WTC11 (cell line): ENCODE results near the gene APBA3. TPM values are rescaled to one million over a fixed set of nuclear protein-coding genes. Genes with fewer than 3 reads are reported as not detected.
"Not testable (repeated sequence)": the region's sequence is repeated elsewhere in the genome, so short reads cannot be mapped to it uniquely, and the experiment has no call there.

Experiments
- ATAC-seq: fragments of 200-7000 bp; cut with Tn5 transposase; 2 replicates; pipeline ENCODE4 v1.10.0; 2021; ENCODE audit warnings: mild to moderate bottlenecking, moderate library complexity
- CTCF ChIA-PET: fragments of 300-600 bp; sonication (Branson Sonifier 250); formaldehyde crosslinking; loops from one replicate; lab custom pipeline; 2021; ENCODE audit warnings: antibody characterized with exemption; lab: Charles Lee
- POLR2A ChIA-PET: fragments of 350-600 bp; sonication (Branson Sonifier 250); formaldehyde crosslinking; loops from one replicate; lab custom pipeline; 2021; ENCODE audit warnings: antibody characterized with exemption; lab: Charles Lee
- DNase-seq: peaks from one replicate; pipeline ENCODE4 v3.0.0; 2021; ENCODE audit warnings: low spot score
- H3K27ac Mint-ChIP-seq: 2 replicates; pipeline ENCODE4 v1.8.0; 2021; ENCODE audit warnings: mixed read lengths
- H3K27me3 Mint-ChIP-seq: 2 replicates; pipeline ENCODE4 v1.8.0; 2021; ENCODE audit warnings: low read depth, mild to moderate bottlenecking, moderate library complexity, mixed read lengths
- H3K36me3 Mint-ChIP-seq: 2 replicates; pipeline ENCODE4 v1.8.0; 2021; ENCODE audit warnings: mixed read lengths
- H3K4me1 Mint-ChIP-seq: 2 replicates; pipeline ENCODE4 v1.8.0; 2022; ENCODE audit warnings: mixed read lengths
- H3K4me3 Mint-ChIP-seq: 2 replicates; pipeline ENCODE4 v1.8.0; 2021; ENCODE audit warnings: mild to moderate bottlenecking, moderate library complexity, mixed read lengths
- H3K9me3 Mint-ChIP-seq: 2 replicates; pipeline ENCODE4 v1.8.0; 2021; ENCODE audit warnings: mixed read lengths
- CBFB ChIP-seq: sonication (generic); formaldehyde crosslinking; IDR thresholded peaks from 2 replicates; pipeline ENCODE4 v1.8.1; 2022; ENCODE audit warnings: mild to moderate bottlenecking, low read depth, missing genetic modification reagents
- CREB1 ChIP-seq: sonication (generic); formaldehyde crosslinking; IDR thresholded peaks from 2 replicates; pipeline ENCODE4 v1.8.0; 2023; ENCODE audit warnings: mild to moderate bottlenecking, missing genetic modification reagents
- ESRRA ChIP-seq: sonication (generic); formaldehyde crosslinking; IDR thresholded peaks from 2 replicates; pipeline ENCODE4 v1.8.1; 2022; ENCODE audit warnings: mild to moderate bottlenecking, missing genetic modification reagents, borderline replicate concordance
- ETV6 ChIP-seq: sonication (generic); formaldehyde crosslinking; IDR thresholded peaks from 2 replicates; pipeline ENCODE4 v1.8.1; 2022; ENCODE audit warnings: mild to moderate bottlenecking, missing genetic modification reagents
- FOXJ3 ChIP-seq: sonication (generic); formaldehyde crosslinking; IDR thresholded peaks from 2 replicates; pipeline ENCODE4 v1.9.0; 2021; ENCODE audit warnings: missing genetic modification reagents, mild to moderate bottlenecking, borderline replicate concordance
- IRF2 ChIP-seq: sonication (generic); formaldehyde crosslinking; IDR thresholded peaks from 2 replicates; pipeline ENCODE4 v1.8.0; 2022; ENCODE audit warnings: low read depth, missing genetic modification reagents, borderline replicate concordance
- KAT7 ChIP-seq: sonication (generic); formaldehyde crosslinking; IDR thresholded peaks from 2 replicates; pipeline ENCODE4 v1.8.1; 2023; ENCODE audit warnings: missing genetic modification reagents, mild to moderate bottlenecking, borderline replicate concordance
- NFYB ChIP-seq: sonication (generic); formaldehyde crosslinking; conservative IDR thresholded peaks from 2 replicates; pipeline ENCODE4 v1.8.0; 2022; ENCODE audit warnings: low read depth, missing genetic modification reagents
- OVOL2 ChIP-seq: fragments of 250-450 bp; sonication (Bioruptor Pico); IDR thresholded peaks from 2 replicates; pipeline ENCODE4 v1.9.0; 2021; ENCODE audit warnings: mild to moderate bottlenecking, borderline replicate concordance
- RORB ChIP-seq: fragments of 250-450 bp; sonication (Bioruptor Pico); IDR thresholded peaks from 2 replicates; pipeline ENCODE4 v1.9.0; 2021; ENCODE audit warnings: mild to moderate bottlenecking
- SMAD4 ChIP-seq: sonication (generic); formaldehyde crosslinking; IDR thresholded peaks from 2 replicates; pipeline ENCODE4 v1.8.0; 2022; ENCODE audit warnings: mild to moderate bottlenecking, missing genetic modification reagents
- SP1 ChIP-seq: sonication (generic); formaldehyde crosslinking; conservative IDR thresholded peaks from 2 replicates; pipeline ENCODE4 v1.8.1; 2022; ENCODE audit warnings: missing genetic modification reagents
- TP53 ChIP-seq: sonication (generic); formaldehyde crosslinking; IDR thresholded peaks from 2 replicates; pipeline ENCODE4 v1.8.1; 2023; ENCODE audit warnings: mild to moderate bottlenecking, missing genetic modification reagents
- ZBTB21 ChIP-seq: sonication (generic); formaldehyde crosslinking; IDR thresholded peaks from 2 replicates; pipeline ENCODE4 v1.8.1; 2023; ENCODE audit warnings: mild to moderate bottlenecking, missing genetic modification reagents, borderline replicate concordance
- ZNF263 ChIP-seq: sonication (generic); formaldehyde crosslinking; IDR thresholded peaks from 2 replicates; pipeline ENCODE4 v1.8.1; 2022; ENCODE audit warnings: low read depth, mild to moderate bottlenecking, moderate library complexity, missing genetic modification reagents
- ZNF396 ChIP-seq: fragments of 250-450 bp; sonication (Bioruptor Pico); IDR thresholded peaks from 2 replicates; pipeline ENCODE4 v1.8.0; 2021; ENCODE audit warnings: mild to moderate bottlenecking, moderate library complexity, borderline replicate concordance
- ZNF416 ChIP-seq: fragments of 250-450 bp; sonication (Bioruptor Pico); IDR thresholded peaks from 2 replicates; pipeline ENCODE4 v1.9.0; 2021; ENCODE audit warnings: mild to moderate bottlenecking, inconsistent platforms
- ZNF423 ChIP-seq: fragments of 250-450 bp; sonication (Bioruptor Pico); IDR thresholded peaks from 2 replicates; pipeline ENCODE4 v2.1.2; 2022; ENCODE audit warnings: mild to moderate bottlenecking, moderate library complexity
- total RNA-seq: library from RNA; stranded (reverse); gene quantifications from 3 replicates; pipeline ENCODE4 v1.2.3, GENCODE V29; 2021
- TF ChIP-seq, protein P1 (sequence below): sonication (generic); formaldehyde crosslinking; IDR thresholded peaks from 2 replicates; pipeline ENCODE4 v1.8.0; 2022; ENCODE audit warnings: mild to moderate bottlenecking, missing genetic modification reagents
- TF ChIP-seq, protein P2 (sequence below): sonication (generic); formaldehyde crosslinking; IDR thresholded peaks from 2 replicates; pipeline ENCODE4 v1.8.0; 2022; ENCODE audit warnings: mild to moderate bottlenecking, missing genetic modification reagents
- TF ChIP-seq, protein P3 (sequence below): sonication (generic); formaldehyde crosslinking; conservative IDR thresholded peaks from 2 replicates; pipeline ENCODE4 v1.8.1; 2023; ENCODE audit warnings: mild to moderate bottlenecking, low read depth, missing genetic modification reagents, moderate library complexity
- TF ChIP-seq, protein P4 (sequence below): sonication (generic); formaldehyde crosslinking; IDR thresholded peaks from 2 replicates; pipeline ENCODE4 v1.8.1; 2023; ENCODE audit warnings: mild to moderate bottlenecking, missing genetic modification reagents, moderate library complexity
- TF ChIP-seq, protein P5 (sequence below): sonication (generic); formaldehyde crosslinking; IDR thresholded peaks from 2 replicates; pipeline ENCODE4 v1.8.1; 2022; ENCODE audit warnings: missing genetic modification reagents, borderline replicate concordance

APBA3 gene
- total RNA-seq, 1 experiment from 2014 or later = 27.5 TPM

DNA sequence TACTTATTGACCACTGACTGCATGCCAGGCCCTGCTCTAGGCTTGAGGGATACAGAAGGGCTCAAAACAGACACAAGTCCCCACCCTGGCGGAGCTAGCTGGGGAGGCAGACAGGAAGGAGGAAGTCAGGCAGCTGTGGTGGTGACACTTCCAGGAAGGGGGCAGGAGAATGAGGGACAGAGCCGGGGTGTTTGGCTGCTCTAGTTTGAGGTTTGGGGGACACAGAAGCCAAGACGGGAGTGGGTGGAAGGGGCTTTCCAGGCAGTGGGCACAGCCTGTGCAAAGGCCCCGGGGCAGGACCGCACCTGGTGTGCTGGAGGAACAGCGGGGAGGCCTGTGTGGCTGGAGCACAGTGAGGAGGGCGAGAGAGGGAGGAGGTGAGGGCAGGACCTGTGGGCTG is 5.0 kb upstream of the APBA3 start:
- H3K4me1 Mint-ChIP-seq = peaks cover 10% of the 10 kb centered on the region
- no peak overlapping the region for H3K27ac Mint-ChIP-seq
- peaks cover 5% of the 10 kb centered on the region for H3K36me3 Mint-ChIP-seq
- no peaks in the 10 kb centered on the region for H3K9me3 Mint-ChIP-seq
- ATAC-seq (no peak), DNase-seq (no peak)
- no peak for TF ChIP-seq ZNF263 (CRISPR knock-in tag)
- TF ChIP-seq CBFB (CRISPR knock-in tag) = no peak
- no peak for TF ChIP-seq TP53 (CRISPR knock-in tag)
- POLR2A ChIA-PET = no interaction called here
- H3K4me3 Mint-ChIP-seq = no peak overlapping the region
- CTCF ChIA-PET = no interaction called here
- peaks cover 3% of the 10 kb centered on the region; the same call in 1 of the 2 replicates for H3K27me3 Mint-ChIP-seq

DNA sequence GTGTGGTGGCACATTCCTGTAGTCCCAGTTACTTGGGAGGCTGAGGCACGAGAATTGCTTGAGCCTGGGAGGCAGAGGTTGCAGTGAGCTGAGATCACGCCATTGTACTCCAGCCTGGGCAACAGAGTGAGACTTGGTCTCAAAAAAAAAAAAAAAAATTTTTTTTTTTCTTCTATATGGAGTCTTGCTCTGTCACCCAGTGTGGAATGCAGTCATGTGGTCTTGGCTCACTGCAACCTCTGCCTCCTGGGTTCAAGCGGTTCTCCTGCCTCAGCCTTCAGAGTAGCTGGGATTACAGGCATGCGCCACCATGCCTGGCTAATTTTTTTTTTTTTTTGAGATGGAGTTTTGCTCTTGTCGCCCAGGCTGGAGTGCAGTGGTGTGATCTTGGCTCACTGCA is 4.3 kb upstream of the APBA3 start:
- H3K4me1 Mint-ChIP-seq, H3K27ac Mint-ChIP-seq, POLR2A ChIA-PET, CTCF ChIA-PET, ATAC-seq, H3K36me3 Mint-ChIP-seq, H3K4me3 Mint-ChIP-seq, H3K27me3 Mint-ChIP-seq, H3K9me3 Mint-ChIP-seq, DNase-seq: not testable (repeated sequence)

DNA sequence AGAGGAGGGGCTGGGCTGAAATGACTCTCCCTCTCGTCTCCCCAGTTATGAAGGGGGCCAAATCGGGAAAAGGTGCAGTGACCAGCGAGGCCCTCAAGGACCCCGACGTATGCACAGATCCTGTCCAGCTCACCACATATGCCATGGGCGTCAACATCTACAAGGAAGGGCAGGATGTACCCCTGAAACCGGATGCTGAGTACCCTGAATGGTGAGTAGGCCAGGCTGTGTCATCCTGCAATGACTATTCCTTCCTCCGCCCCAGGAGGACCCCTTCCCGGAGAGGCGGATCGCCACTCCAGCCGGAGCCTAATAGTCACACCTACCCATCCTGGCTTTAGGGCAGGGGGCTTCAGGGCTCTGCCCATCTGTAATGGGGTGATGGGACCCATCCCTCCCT is 3.6 kb upstream of the APBA3 start:
- ATAC-seq (no peak), DNase-seq (no peak)
- H3K27ac Mint-ChIP-seq = no peak overlapping the region
- H3K27me3 Mint-ChIP-seq = peaks cover 3% of the 10 kb centered on the region; the same call in 1 of the 2 replicates
- H3K4me1 Mint-ChIP-seq = peaks cover 8% of the 10 kb centered on the region
- no peak overlapping the region for H3K4me3 Mint-ChIP-seq
- CTCF ChIA-PET = no interaction called here
- H3K36me3 Mint-ChIP-seq = peaks cover 5% of the 10 kb centered on the region
- POLR2A ChIA-PET = no interaction called here
- no peaks in the 10 kb centered on the region for H3K9me3 Mint-ChIP-seq
- TF ChIP-seq RORB (CRISPR knock-in tag) (no peak), IRF2 (CRISPR knock-in tag) (no peak), ZBTB21 (CRISPR knock-in tag) (no peak), ESRRA (CRISPR knock-in tag) (no peak), SMAD4 (CRISPR knock-in tag) (no peak), CREB1 (CRISPR knock-in tag) (no peak), KAT7 (CRISPR knock-in tag) (no peak), FOXJ3 (CRISPR knock-in tag) (no peak), ETV6 (no peak), OVOL2 (CRISPR knock-in tag) (no peak), ZNF423 (CRISPR knock-in tag) (no peak), NFYB (CRISPR knock-in tag) (no peak), ZNF416 (no peak), SP1 (CRISPR knock-in tag) (no peak), ZNF396 (CRISPR knock-in tag) (no peak)
- TF ChIP-seq, protein P1, sequence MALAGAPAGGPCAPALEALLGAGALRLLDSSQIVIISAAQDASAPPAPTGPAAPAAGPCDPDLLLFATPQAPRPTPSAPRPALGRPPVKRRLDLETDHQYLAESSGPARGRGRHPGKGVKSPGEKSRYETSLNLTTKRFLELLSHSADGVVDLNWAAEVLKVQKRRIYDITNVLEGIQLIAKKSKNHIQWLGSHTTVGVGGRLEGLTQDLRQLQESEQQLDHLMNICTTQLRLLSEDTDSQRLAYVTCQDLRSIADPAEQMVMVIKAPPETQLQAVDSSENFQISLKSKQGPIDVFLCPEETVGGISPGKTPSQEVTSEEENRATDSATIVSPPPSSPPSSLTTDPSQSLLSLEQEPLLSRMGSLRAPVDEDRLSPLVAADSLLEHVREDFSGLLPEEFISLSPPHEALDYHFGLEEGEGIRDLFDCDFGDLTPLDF (CRISPR knock-in tag) = no peak
- TF ChIP-seq, protein P2, sequence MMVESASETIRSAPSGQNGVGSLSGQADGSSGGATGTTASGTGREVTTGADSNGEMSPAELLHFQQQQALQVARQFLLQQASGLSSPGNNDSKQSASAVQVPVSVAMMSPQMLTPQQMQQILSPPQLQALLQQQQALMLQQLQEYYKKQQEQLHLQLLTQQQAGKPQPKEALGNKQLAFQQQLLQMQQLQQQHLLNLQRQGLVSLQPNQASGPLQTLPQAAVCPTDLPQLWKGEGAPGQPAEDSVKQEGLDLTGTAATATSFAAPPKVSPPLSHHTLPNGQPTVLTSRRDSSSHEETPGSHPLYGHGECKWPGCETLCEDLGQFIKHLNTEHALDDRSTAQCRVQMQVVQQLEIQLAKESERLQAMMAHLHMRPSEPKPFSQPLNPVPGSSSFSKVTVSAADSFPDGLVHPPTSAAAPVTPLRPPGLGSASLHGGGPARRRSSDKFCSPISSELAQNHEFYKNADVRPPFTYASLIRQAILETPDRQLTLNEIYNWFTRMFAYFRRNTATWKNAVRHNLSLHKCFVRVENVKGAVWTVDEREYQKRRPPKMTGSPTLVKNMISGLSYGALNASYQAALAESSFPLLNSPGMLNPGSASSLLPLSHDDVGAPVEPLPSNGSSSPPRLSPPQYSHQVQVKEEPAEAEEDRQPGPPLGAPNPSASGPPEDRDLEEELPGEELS = no peak
- TF ChIP-seq, protein P3, sequence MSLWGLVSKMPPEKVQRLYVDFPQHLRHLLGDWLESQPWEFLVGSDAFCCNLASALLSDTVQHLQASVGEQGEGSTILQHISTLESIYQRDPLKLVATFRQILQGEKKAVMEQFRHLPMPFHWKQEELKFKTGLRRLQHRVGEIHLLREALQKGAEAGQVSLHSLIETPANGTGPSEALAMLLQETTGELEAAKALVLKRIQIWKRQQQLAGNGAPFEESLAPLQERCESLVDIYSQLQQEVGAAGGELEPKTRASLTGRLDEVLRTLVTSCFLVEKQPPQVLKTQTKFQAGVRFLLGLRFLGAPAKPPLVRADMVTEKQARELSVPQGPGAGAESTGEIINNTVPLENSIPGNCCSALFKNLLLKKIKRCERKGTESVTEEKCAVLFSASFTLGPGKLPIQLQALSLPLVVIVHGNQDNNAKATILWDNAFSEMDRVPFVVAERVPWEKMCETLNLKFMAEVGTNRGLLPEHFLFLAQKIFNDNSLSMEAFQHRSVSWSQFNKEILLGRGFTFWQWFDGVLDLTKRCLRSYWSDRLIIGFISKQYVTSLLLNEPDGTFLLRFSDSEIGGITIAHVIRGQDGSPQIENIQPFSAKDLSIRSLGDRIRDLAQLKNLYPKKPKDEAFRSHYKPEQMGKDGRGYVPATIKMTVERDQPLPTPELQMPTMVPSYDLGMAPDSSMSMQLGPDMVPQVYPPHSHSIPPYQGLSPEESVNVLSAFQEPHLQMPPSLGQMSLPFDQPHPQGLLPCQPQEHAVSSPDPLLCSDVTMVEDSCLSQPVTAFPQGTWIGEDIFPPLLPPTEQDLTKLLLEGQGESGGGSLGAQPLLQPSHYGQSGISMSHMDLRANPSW = no peak
- TF ChIP-seq, protein P4, sequence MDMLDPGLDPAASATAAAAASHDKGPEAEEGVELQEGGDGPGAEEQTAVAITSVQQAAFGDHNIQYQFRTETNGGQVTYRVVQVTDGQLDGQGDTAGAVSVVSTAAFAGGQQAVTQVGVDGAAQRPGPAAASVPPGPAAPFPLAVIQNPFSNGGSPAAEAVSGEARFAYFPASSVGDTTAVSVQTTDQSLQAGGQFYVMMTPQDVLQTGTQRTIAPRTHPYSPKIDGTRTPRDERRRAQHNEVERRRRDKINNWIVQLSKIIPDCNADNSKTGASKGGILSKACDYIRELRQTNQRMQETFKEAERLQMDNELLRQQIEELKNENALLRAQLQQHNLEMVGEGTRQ (CRISPR knock-in tag) = no peak
- TF ChIP-seq, protein P5, sequence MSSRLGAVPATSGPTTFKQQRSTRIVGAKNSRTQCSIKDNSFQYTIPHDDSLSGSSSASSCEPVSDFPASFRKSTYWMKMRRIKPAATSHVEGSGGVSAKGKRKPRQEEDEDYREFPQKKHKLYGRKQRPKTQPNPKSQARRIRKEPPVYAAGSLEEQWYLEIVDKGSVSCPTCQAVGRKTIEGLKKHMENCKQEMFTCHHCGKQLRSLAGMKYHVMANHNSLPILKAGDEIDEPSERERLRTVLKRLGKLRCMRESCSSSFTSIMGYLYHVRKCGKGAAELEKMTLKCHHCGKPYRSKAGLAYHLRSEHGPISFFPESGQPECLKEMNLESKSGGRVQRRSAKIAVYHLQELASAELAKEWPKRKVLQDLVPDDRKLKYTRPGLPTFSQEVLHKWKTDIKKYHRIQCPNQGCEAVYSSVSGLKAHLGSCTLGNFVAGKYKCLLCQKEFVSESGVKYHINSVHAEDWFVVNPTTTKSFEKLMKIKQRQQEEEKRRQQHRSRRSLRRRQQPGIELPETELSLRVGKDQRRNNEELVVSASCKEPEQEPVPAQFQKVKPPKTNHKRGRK (CRISPR knock-in tag) = no peak
- TF ChIP-seq, all 79 proteins: peak for 0
